ENCODE results near the gene BLNK.

- no peak for TF ChIP-seq CTCF (IDR thresholded peaks at IDR 0.05)
- TF ChIP-seq ZFX (IDR thresholded peaks at IDR 0.05; ENCODE audit: borderline replicate concordance), result no peak
Observed at GRCh38 chr10:96319754-96320474, 48.5 kb upstream of the BLNK start.

Data from 22Rv1 (cell line).